SK-N-SH (cell line): ENCODE data around the gene WDFY2. TPM values are rescaled to one million over a fixed set of nuclear protein-coding genes. Genes with fewer than 3 reads are reported as not detected.

ENCODE experiments used
- CTCF ChIA-PET: fragments of 300-600, 350-600 bp; formaldehyde crosslinking; extraction: SDS; loops from one replicate; lab custom pipeline; 2021; lab: Yijun Ruan, JAX
- POLR2A ChIA-PET: fragments of 350-600 bp; sonication (Branson Sonifier 250); formaldehyde crosslinking; extraction: SDS; loops from one replicate; lab custom pipeline; 2020; ENCODE audit warnings: antibody characterized with exemption, inconsistent platforms; lab: Yijun Ruan, JAX
- DNase-seq: peaks from one replicate; pipeline ENCODE4 v3.0.0; 2012
- H2AFZ ChIP-seq: fragments of 200-600 bp; sonication (generic); 2 replicates; pipeline ENCODE4 v1.8.1; 2016; ENCODE audit warnings: antibody characterized with exemption, mild to moderate bottlenecking, low read depth
- H3F3A ChIP-seq: fragments of 200-600 bp; sonication (generic); replicated peaks from 2 replicates; pipeline ENCODE3; 2016; ENCODE audit warnings: antibody characterized with exemption, mild to moderate bottlenecking; ENCODE audit not compliant: insufficient read depth
- H3K27ac ChIP-seq, 2 experiments: fragments of 200-500 bp in 1 of 2; fragments of 200-600 bp in 1 of 2; sonication (Bioruptor generic) in 1 of 2; sonication (generic), shearing (Covaris generic) in 1 of 2; 2 replicates each; pipeline versions ENCODE4 v1.5.1 to v1.6.1; 2014 to 2016; ENCODE audit warnings: low read depth in 2 of 2, inconsistent platforms in 1 of 2, low read length in 1 of 2, mild to moderate bottlenecking in 1 of 2, mixed read lengths in 1 of 2
- H3K27me3 ChIP-seq: fragments of 200-600 bp; sonication (generic), shearing (Covaris generic); 2 replicates; pipeline ENCODE4 v1.6.1; 2016; ENCODE audit warnings: mixed run types; ENCODE audit not compliant: insufficient read depth
- H3K36me3 ChIP-seq, 2 experiments: fragments of 200-500 bp in 1 of 2; fragments of 200-600 bp in 1 of 2; sonication (Bioruptor generic) in 1 of 2; sonication (generic) in 1 of 2; replicated peaks in 1 of 2; 2 replicates each; pipeline versions ENCODE3 to v1.5.1; 2014 to 2016; ENCODE audit warnings: low read length in 1 of 2, mild to moderate bottlenecking in 1 of 2; ENCODE audit not compliant: insufficient read depth in 2 of 2, control insufficient read depth in 1 of 2
- H3K4me1 ChIP-seq, 2 experiments: fragments of 200-500 bp in 1 of 2; fragments of 200-600 bp in 1 of 2; sonication (Bioruptor generic) in 1 of 2; sonication (generic), shearing (Covaris generic) in 1 of 2; 2 replicates each; pipeline versions ENCODE4 v1.5.1 to v1.6.1; 2014 to 2016; ENCODE audit warnings: low read depth in 1 of 2, low read length in 1 of 2, mixed run types in 1 of 2; ENCODE audit not compliant: insufficient read depth in 2 of 2, control insufficient read depth in 1 of 2
- H3K4me2 ChIP-seq: fragments of 200-600 bp; sonication (generic), shearing (Covaris generic); 2 replicates; pipeline ENCODE4 v1.6.1; 2017; ENCODE audit warnings: mixed run types
- H3K4me3 ChIP-seq, 2 experiments: fragments of 200-500 bp in 1 of 2; fragments of 200-600 bp in 1 of 2; sonication (Bioruptor generic) in 1 of 2; sonication (generic), shearing (Covaris generic) in 1 of 2; 2 replicates each; pipeline versions ENCODE4 v1.5.1 to v1.8.1; 2014 to 2016; ENCODE audit warnings: low read depth in 2 of 2, inconsistent platforms in 1 of 2, low read length in 1 of 2, mild to moderate bottlenecking in 1 of 2, mixed read lengths in 1 of 2, moderate library complexity in 1 of 2
- H3K79me2 ChIP-seq: fragments of 200-600 bp; sonication (generic); 2 replicates; pipeline ENCODE4 v1.8.1; 2017; ENCODE audit warnings: mild to moderate bottlenecking; ENCODE audit not compliant: insufficient read depth
- H3K9ac ChIP-seq: fragments of 200-600 bp; sonication (generic); 2 replicates; pipeline ENCODE4 v1.6.1; 2017; ENCODE audit warnings: mixed run types
- H3K9me2 ChIP-seq: fragments of 200-600 bp; sonication (generic); 2 replicates; pipeline ENCODE4 v1.6.1; 2017; ENCODE audit warnings: mixed run types
- H3K9me3 ChIP-seq: fragments of 200-600 bp; sonication (generic); 2 replicates; pipeline ENCODE4 v1.6.1; 2017; ENCODE audit warnings: mixed run types, mild to moderate bottlenecking, moderate library complexity
- H4K20me1 ChIP-seq: fragments of 200-600 bp; sonication (generic); 2 replicates; pipeline ENCODE4 v1.6.1; 2017; ENCODE audit warnings: mild to moderate bottlenecking, mixed run types; ENCODE audit not compliant: insufficient read depth
- FOSL2 ChIP-seq: IDR thresholded peaks from 2 replicates; pipeline ENCODE4 v1.4.0; 2012; ENCODE audit warnings: low read depth, mild to moderate bottlenecking, moderate library complexity, borderline replicate concordance
- FOXJ3 ChIP-seq: sonication (generic); formaldehyde crosslinking; IDR thresholded peaks from 2 replicates; pipeline ENCODE4 v1.5.1; 2020; ENCODE audit warnings: mild to moderate bottlenecking, missing genetic modification reagents
- GABPA ChIP-seq: IDR thresholded peaks from 2 replicates; pipeline ENCODE4 v1.4.0; 2012; ENCODE audit warnings: low read depth, mild to moderate bottlenecking
- GATA2 ChIP-seq: sonication (generic); formaldehyde crosslinking; IDR thresholded peaks from 2 replicates; pipeline ENCODE4 v1.5.0; 2020; ENCODE audit warnings: mild to moderate bottlenecking, missing genetic modification reagents
- JUND ChIP-seq: IDR thresholded peaks from 2 replicates; pipeline ENCODE4 v1.4.0; 2012
- NRF1 ChIP-seq: IDR thresholded peaks from 2 replicates; pipeline ENCODE4 v1.6.1; 2012; ENCODE audit warnings: low read depth, mild to moderate bottlenecking, low read length
- RCOR1 ChIP-seq: fragments of 150-350 bp; IDR thresholded peaks from 2 replicates; pipeline ENCODE4 v1.6.1; 2017; ENCODE audit warnings: antibody characterized with exemption, low read length
- RFX5 ChIP-seq: IDR thresholded peaks from 2 replicates; pipeline ENCODE4 v1.6.1; 2012; ENCODE audit warnings: mild to moderate bottlenecking, improper control_type of control experiment, low read length
- SMC3 ChIP-seq: IDR thresholded peaks from 2 replicates; pipeline ENCODE4 v1.6.1; 2012; ENCODE audit warnings: low read depth, low read length, improper control_type of control experiment
- TCF12 ChIP-seq: IDR thresholded peaks from 2 replicates; pipeline ENCODE4 v1.4.0; 2012
- WGBS: methylation state at CpG from one replicate; pipeline ENCODE4 v1.1.6; 2017; ENCODE audit warnings: low lambda C conversion rate; 5-methylcytosine and 5-hydroxymethylcytosine counted together
- polyA plus RNA-seq, 3 experiments: library from polyadenylated mRNA; depleted of rRNA; stranded (reverse); fragments of >200 nt; gene quantifications; 2 replicates each; pipeline ENCODE4 v1.2.3, GENCODE V29; 2012
- TF ChIP-seq, protein P1 (sequence below): IDR thresholded peaks from 2 replicates; pipeline ENCODE4 v1.6.1; 2012; ENCODE audit warnings: mild to moderate bottlenecking, low read depth, low read length, moderate library complexity
- TF ChIP-seq, protein P2 (sequence below): IDR thresholded peaks from 2 replicates; pipeline ENCODE4 v1.4.0; 2012; ENCODE audit warnings: low read depth
- TF ChIP-seq, protein P3 (sequence below): IDR thresholded peaks from 2 replicates; pipeline ENCODE4; 2012
- TF ChIP-seq, protein P4 (sequence below): IDR thresholded peaks from 2 replicates; pipeline ENCODE4 v1.4.0; 2012; ENCODE audit warnings: low read depth, borderline replicate concordance
- TF ChIP-seq, protein P5 (sequence below): IDR thresholded peaks from 2 replicates; pipeline ENCODE4 v1.4.0; 2012; ENCODE audit warnings: low read depth, borderline replicate concordance

Gene WDFY2
- polyA plus RNA-seq, 1 of the 3 experiments (the other 2 are of a cell fraction), result 4.1 TPM

DNA sequence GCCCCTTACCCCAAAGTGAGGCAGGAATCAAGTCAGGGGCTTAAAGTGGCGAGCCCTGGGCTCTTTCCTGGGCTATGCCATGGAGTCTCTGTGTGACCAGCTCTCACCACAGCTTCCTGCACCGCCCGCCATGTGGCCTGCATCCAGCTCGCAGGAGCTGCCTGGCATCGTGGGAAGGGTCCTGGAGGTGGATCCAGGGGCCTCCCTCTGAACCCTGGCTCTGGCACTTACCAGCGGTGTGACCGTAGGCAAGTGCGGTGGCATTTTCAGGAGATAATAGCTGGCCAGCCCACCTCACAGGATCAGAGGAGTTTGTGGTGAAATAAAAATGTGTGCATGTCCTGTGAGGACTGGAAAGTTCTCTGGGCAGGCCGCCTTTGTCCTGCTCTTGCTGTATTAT is 193.7 kb downstream of the WDFY2 start:
- H3K79me2 ChIP-seq, result no peaks in the 10 kb centered on the region
- WGBS, result 66% methylated on average over 6 of the region's 9 CpGs
- H3K27ac ChIP-seq, result no peak overlapping the region
- no peak overlapping the region for H3K4me2 ChIP-seq
- H3K4me1 ChIP-seq, result peaks cover 0 to 18% of the 10 kb centered on the region in 2 experiments; a peak in 1 of 4 replicates
- no peaks in the 10 kb centered on the region for H4K20me1 ChIP-seq
- no peaks in the 10 kb centered on the region for H3K27me3 ChIP-seq
- H3K9me2 ChIP-seq, result no peaks in the 10 kb centered on the region
- no peaks in the 10 kb centered on the region for H3F3A ChIP-seq
- CTCF ChIA-PET, result interaction anchor here (0.7 to 0.8 kb wide), 3 partner anchors 15 to 149 kb away, joined by 3 read pairs; no protein-coding TSS in a partner anchor
- no peaks in the 10 kb centered on the region for H3K9me3 ChIP-seq
- H3K9ac ChIP-seq, result no peak overlapping the region
- DNase-seq, result no peak
- POLR2A ChIA-PET, result interaction anchor here (1.5 kb wide), 1 partner anchor 8 kb away, joined by 4 read pairs; no protein-coding TSS in a partner anchor
- H3K36me3 ChIP-seq, result no peaks in the 10 kb centered on the region
- H3K4me3 ChIP-seq, result no peak overlapping the region
- TF ChIP-seq GATA2 (CRISPR knock-in tag), result no peak
- TF ChIP-seq, protein P1, sequence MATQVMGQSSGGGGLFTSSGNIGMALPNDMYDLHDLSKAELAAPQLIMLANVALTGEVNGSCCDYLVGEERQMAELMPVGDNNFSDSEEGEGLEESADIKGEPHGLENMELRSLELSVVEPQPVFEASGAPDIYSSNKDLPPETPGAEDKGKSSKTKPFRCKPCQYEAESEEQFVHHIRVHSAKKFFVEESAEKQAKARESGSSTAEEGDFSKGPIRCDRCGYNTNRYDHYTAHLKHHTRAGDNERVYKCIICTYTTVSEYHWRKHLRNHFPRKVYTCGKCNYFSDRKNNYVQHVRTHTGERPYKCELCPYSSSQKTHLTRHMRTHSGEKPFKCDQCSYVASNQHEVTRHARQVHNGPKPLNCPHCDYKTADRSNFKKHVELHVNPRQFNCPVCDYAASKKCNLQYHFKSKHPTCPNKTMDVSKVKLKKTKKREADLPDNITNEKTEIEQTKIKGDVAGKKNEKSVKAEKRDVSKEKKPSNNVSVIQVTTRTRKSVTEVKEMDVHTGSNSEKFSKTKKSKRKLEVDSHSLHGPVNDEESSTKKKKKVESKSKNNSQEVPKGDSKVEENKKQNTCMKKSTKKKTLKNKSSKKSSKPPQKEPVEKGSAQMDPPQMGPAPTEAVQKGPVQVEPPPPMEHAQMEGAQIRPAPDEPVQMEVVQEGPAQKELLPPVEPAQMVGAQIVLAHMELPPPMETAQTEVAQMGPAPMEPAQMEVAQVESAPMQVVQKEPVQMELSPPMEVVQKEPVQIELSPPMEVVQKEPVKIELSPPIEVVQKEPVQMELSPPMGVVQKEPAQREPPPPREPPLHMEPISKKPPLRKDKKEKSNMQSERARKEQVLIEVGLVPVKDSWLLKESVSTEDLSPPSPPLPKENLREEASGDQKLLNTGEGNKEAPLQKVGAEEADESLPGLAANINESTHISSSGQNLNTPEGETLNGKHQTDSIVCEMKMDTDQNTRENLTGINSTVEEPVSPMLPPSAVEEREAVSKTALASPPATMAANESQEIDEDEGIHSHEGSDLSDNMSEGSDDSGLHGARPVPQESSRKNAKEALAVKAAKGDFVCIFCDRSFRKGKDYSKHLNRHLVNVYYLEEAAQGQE, result no peak
- no peak for TF ChIP-seq RCOR1
- no peak for TF ChIP-seq NRF1
- TF ChIP-seq, protein P2, sequence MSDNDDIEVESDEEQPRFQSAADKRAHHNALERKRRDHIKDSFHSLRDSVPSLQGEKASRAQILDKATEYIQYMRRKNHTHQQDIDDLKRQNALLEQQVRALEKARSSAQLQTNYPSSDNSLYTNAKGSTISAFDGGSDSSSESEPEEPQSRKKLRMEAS, result no peak
- TF ChIP-seq SMC3, result no peak
- no peak for TF ChIP-seq FOXJ3 (CRISPR knock-in tag)
- TF ChIP-seq TCF12, result no peak
- TF ChIP-seq RFX5, result no peak
- TF ChIP-seq FOSL2, result no peak
- TF ChIP-seq, protein P3, sequence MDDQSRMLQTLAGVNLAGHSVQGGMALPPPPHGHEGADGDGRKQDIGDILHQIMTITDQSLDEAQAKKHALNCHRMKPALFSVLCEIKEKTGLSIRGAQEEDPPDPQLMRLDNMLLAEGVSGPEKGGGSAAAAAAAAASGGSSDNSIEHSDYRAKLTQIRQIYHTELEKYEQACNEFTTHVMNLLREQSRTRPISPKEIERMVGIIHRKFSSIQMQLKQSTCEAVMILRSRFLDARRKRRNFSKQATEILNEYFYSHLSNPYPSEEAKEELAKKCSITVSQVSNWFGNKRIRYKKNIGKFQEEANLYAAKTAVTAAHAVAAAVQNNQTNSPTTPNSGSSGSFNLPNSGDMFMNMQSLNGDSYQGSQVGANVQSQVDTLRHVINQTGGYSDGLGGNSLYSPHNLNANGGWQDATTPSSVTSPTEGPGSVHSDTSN, result no peak
- no peak for TF ChIP-seq GABPA
- no peak for TF ChIP-seq JUND
- TF ChIP-seq, protein P4, sequence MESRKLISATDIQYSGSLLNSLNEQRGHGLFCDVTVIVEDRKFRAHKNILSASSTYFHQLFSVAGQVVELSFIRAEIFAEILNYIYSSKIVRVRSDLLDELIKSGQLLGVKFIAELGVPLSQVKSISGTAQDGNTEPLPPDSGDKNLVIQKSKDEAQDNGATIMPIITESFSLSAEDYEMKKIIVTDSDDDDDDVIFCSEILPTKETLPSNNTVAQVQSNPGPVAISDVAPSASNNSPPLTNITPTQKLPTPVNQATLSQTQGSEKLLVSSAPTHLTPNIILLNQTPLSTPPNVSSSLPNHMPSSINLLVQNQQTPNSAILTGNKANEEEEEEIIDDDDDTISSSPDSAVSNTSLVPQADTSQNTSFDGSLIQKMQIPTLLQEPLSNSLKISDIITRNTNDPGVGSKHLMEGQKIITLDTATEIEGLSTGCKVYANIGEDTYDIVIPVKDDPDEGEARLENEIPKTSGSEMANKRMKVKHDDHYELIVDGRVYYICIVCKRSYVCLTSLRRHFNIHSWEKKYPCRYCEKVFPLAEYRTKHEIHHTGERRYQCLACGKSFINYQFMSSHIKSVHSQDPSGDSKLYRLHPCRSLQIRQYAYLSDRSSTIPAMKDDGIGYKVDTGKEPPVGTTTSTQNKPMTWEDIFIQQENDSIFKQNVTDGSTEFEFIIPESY, result no peak
- TF ChIP-seq, protein P5, sequence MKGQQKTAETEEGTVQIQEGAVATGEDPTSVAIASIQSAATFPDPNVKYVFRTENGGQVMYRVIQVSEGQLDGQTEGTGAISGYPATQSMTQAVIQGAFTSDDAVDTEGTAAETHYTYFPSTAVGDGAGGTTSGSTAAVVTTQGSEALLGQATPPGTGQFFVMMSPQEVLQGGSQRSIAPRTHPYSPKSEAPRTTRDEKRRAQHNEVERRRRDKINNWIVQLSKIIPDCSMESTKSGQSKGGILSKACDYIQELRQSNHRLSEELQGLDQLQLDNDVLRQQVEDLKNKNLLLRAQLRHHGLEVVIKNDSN, result no peak
- H2AFZ ChIP-seq, result no peak overlapping the region
